ENCODE results near the gene SPINK4.

DNA sequence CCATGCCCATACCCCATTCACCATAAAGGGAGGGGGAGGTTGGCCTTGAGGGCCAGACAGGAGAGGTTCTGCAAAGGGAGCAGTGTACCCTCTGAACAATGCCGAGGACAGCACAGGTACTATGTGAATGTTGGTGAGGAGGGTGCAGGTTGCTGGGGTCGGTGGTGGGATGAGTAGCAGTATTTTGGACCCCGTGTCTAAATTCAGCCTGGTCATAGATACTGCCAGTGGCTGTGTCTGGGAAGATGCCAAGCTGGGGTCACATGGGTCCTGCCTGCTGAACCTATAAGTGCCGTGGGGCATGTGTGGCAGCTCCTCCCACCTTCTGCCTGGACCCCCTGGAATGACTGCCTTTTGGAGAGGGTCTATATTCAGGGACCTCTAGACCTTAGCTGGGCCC is 11.4 kb upstream of the SPINK4 start:
- TF ChIP-seq, protein P1, sequence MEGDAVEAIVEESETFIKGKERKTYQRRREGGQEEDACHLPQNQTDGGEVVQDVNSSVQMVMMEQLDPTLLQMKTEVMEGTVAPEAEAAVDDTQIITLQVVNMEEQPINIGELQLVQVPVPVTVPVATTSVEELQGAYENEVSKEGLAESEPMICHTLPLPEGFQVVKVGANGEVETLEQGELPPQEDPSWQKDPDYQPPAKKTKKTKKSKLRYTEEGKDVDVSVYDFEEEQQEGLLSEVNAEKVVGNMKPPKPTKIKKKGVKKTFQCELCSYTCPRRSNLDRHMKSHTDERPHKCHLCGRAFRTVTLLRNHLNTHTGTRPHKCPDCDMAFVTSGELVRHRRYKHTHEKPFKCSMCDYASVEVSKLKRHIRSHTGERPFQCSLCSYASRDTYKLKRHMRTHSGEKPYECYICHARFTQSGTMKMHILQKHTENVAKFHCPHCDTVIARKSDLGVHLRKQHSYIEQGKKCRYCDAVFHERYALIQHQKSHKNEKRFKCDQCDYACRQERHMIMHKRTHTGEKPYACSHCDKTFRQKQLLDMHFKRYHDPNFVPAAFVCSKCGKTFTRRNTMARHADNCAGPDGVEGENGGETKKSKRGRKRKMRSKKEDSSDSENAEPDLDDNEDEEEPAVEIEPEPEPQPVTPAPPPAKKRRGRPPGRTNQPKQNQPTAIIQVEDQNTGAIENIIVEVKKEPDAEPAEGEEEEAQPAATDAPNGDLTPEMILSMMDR (IDR thresholded peaks at IDR 0.05 in 8 of 11, conservative IDR thresholded peaks at IDR 0.05 in 3 of 11), result no peak
- TF ChIP-seq POLR2A (IDR thresholded peaks at IDR 0.05), result no peak
